Epithelial cell of esophagus (primary cell): ENCODE data around the gene TBX1.
A peak's percentile ranks its signal among the peaks of the same experiment; 100 is the strongest.
"Not testable (repeated sequence)": the region's sequence is repeated elsewhere in the genome, so short reads cannot be mapped to it uniquely, and the experiment has no call there.

Source experiments
- DNase-seq: peaks from one replicate; pipeline ENCODE4 v3.0.0; 2010; ENCODE audit warnings: low read depth
- H3K4me3 ChIP-seq: 2 replicates; pipeline ENCODE4 v1.5.1; 2011; ENCODE audit warnings: mild to moderate bottlenecking, low read length, control low read depth
- TF ChIP-seq, protein P1 (sequence below): IDR thresholded peaks from 2 replicates; pipeline ENCODE4 v1.5.1; 2011; ENCODE audit warnings: low read depth, mild to moderate bottlenecking, low read length, control low read depth, inconsistent platforms; ENCODE audit not compliant: insufficient read depth; ENCODE audit errors: missing control alignments

TBX1 gene

DNA sequence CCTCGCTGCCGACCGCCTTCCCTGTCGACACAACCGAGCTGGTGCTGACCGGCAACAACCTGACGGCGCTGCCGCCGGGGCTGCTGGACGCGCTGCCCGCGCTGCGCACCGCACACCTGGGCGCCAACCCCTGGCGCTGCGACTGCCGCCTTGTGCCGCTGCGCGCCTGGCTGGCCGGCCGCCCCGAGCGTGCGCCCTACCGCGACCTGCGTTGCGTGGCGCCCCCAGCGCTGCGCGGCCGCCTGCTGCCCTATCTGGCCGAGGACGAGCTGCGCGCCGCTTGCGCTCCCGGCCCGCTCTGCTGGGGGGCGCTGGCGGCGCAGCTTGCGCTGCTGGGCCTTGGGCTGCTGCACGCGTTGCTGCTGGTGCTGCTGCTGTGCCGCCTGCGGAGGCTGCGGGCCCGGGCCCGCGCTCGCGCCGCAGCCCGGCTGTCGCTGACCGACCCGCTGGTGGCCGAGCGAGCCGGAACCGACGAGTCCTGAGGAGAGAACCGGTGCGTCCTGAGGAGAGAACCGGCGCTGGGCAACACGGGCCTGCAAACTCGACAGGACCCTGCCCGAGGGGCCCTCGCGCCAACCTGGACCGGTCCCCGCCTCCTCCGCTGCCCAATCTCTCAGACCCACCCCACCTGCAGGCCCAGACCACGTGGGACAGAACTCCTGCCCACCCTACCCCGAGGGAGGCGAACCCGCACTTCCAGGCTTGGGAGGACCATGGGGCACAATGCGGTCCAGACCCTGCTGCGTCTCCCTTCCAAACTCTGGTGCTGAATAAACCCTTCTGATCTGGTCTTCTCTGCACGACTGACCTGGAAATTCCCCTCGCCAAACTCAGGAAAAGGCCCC lies 36.4 kb upstream of the TBX1 start:
- H3K4me3 ChIP-seq: no peak overlapping the region
- peak; percentile 16 for DNase-seq
- TF ChIP-seq, protein P1, sequence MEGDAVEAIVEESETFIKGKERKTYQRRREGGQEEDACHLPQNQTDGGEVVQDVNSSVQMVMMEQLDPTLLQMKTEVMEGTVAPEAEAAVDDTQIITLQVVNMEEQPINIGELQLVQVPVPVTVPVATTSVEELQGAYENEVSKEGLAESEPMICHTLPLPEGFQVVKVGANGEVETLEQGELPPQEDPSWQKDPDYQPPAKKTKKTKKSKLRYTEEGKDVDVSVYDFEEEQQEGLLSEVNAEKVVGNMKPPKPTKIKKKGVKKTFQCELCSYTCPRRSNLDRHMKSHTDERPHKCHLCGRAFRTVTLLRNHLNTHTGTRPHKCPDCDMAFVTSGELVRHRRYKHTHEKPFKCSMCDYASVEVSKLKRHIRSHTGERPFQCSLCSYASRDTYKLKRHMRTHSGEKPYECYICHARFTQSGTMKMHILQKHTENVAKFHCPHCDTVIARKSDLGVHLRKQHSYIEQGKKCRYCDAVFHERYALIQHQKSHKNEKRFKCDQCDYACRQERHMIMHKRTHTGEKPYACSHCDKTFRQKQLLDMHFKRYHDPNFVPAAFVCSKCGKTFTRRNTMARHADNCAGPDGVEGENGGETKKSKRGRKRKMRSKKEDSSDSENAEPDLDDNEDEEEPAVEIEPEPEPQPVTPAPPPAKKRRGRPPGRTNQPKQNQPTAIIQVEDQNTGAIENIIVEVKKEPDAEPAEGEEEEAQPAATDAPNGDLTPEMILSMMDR: no peak

DNA sequence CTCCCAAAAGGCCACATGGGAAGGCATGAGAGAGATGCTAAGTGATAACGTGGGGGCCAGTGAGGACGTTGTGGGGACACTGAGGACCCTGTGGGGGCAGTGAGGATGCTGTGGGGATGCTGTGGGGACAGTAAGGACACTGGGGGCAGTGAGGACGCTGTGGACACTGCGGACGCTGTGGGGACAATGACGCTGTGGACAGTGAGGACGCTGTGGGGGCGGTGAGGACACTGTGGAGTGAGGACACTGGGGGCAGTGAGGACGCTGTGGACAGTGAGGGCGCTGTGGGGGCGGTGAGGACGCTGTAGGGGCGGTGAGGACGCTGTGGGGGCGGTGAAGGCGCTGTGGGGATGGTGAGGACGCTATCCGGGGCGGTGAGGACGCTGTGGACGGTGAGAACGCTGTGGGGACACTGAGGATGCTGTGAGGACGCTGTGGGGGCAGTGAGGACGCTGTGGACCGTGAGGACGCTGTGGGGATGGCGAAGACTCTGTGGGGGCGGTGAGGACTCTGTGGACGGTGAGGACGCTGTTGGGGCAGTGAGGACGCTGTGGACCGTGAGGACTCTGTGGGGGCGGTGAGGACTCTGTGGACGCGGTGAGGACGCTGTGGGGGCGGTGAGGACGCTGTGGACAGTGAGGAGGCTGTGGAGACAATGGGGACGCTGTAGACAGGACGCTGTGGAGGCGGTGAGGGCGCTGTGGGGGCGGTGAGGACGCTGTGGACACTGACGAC lies 35.5 kb upstream of the TBX1 start:
- TF ChIP-seq, protein P1: no peak

DNA sequence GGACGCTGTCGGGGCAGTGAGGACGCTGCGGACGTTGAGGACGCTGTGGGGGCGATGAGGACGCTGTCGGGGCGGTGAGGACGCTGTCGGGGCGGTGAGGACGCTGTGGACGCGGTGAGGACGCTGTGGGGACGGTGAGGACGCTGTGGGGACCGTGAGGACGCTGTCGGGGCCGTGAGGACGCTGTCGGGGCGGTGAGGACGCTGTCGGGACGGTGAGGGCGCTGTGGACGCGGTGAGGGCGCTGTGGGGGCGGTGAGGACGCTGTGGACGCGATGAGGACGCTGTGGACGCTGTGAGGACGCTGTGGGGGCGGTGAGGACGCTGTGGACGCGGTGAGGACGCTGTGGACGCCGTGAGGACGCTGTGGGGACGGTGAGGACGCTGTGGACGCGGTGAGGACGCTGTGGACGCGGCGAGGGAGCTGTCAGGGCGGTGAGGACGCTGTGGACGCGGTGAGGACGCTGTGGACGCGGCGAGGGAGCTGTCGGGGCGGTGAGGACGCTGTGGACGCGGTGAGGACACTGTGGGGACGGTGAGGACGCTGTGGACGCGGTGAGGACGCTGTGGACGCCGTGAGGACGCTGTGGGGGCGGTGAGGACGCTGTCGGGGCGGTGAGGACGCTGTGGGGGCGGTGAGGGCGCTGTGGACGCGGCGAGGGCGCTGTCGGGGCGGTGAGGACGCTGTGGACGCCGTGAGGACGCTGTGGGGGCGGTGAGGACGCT lies 34.4 kb upstream of the TBX1 start:
- not testable (repeated sequence) for H3K4me3 ChIP-seq, DNase-seq

More for the DNA sequence above, 35.5 kb upstream of the TBX1 start:
- DNase-seq: no peak
- no peak overlapping the region for H3K4me3 ChIP-seq

DNA sequence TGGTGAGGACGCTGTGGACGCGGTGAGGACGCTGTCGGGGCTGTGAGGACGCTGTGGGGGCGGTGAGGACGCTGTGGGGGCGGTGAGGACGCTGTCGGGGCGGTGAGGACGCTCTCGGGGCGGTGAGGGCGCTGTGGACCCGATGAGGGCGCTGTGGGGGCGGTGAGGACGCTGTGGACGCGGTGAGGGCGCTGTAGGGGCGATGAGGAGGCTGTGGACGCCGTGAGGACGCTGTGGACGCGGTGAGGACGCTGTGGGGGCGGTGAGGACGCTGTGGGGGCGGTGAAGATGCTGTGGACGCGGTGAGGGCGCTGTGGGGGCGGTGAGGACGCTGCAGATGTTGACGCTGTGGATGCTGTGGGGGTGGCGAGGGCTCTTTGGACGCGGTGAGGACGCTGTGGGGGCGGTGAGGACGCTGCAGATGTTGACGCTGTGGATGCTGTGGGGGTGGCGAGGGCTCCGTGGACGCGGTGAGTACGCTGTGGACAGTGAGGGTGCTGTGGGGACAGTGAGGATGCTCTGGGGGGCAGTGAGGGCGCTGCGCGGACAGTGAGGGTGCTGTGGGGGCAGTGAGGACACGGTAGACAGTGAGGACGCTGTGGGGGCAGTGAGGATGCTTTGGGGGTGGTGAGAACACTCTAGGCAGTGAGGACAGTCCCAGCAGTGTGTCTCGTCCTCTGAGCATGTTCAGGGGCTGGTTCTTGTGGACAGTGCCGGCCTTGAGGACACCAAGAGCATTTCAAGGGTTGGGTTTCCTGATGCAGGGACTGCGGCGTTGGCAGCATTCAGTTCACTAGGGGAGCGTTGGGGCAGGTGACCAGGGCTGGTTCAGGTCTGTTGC lies 33.0 kb upstream of the TBX1 start:
- H3K4me3 ChIP-seq: no peak overlapping the region
- DNase-seq: no peak
- TF ChIP-seq, protein P1: no peak

DNA sequence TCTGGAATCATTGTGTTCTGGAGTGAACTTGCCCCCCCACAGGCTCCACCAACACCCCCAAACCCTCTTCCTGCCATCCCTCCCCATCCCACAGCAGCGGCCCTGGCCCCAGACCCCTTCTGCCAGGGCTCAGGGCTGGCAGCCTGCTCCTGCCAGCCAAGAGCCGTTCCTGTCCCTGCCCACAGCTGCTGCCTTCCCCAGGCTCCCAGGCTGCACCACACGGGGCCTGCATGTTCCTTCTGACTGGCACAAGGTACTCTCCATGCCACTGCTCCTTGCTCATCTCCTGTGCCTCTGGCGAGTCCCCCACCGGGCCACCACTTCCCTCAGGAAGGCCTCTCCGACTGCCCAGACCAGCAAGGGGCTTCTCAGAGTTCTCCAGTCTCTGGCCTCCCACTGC lies 32.3 kb upstream of the TBX1 start:
- TF ChIP-seq, protein P1: no peak
- no peak overlapping the region for H3K4me3 ChIP-seq
- no peak for DNase-seq

DNA sequence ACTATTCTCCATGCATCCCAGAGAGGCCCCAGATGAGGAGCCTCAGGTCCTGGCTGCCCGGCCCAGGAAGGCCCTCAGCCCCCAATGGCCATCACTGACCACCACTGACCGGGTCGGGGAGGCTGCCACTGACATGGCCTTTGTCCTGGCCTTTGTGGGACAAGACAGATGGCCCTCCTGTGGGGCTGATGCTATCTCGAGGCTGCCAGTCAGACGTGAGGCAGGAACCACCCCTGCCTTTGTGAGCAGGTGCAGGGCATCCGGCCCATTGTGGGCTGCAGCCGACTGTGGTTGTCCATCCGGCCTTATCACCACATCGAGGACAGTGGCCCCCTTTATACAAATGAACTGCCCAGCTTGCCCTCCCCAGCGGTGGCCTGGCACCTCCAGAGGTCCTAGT lies 31.7 kb upstream of the TBX1 start:
- no peak overlapping the region for H3K4me3 ChIP-seq
- DNase-seq: no peak
- TF ChIP-seq, protein P1: no peak
